HEK293 (cell line): Measurements from ENCODE around the gene GNA12.
A peak's percentile ranks its signal among the peaks of the same experiment; 100 is the strongest.

ENCODE experiments used
- CTCF ChIA-PET: fragments of 350-600 bp; formaldehyde crosslinking; extraction: SDS; loops from one replicate; lab custom pipeline; 2021; ENCODE audit warnings: antibody characterized with exemption; lab: Yijun Ruan, JAX
- POLR2A ChIA-PET: fragments of 300-600 bp; formaldehyde crosslinking; extraction: SDS; loops from one replicate; lab custom pipeline; 2020; ENCODE audit warnings: antibody characterized with exemption, inconsistent platforms; lab: Yijun Ruan, JAX
- H3K27ac ChIP-seq: fragments of 200-500 bp; sonication (Bioruptor generic); 2 replicates; pipeline ENCODE4 v1.5.1; 2014; ENCODE audit warnings: low read depth, low read length, control low read depth, inconsistent platforms; ENCODE audit errors: extremely low read depth
- H3K36me3 ChIP-seq, 2 experiments: fragments of 200-500 bp in 1 of 2; sonication (Bioruptor generic) in 1 of 2; 1 replicate in 1 of 2; 2 replicates in 1 of 2; pipeline ENCODE4 v1.5.1; 2014 to 2017; ENCODE audit warnings: inconsistent platforms in 2 of 2, low read length in 2 of 2; ENCODE audit not compliant: control insufficient read depth in 2 of 2, insufficient read depth in 1 of 2
- H3K4me1 ChIP-seq: fragments of 200-500 bp; sonication (Bioruptor generic); 2 replicates; pipeline ENCODE4 v1.5.1; 2014; ENCODE audit warnings: mild to moderate bottlenecking, low read length, inconsistent platforms; ENCODE audit not compliant: control insufficient read depth, insufficient read depth
- H3K4me3 ChIP-seq: 2 replicates; pipeline ENCODE4 v1.5.1; 2011; ENCODE audit warnings: low read depth, mild to moderate bottlenecking, control low read depth, low read length, moderate library complexity
- H3K9me3 ChIP-seq: fragments of 200-500 bp; sonication (Bioruptor generic); 2 replicates; pipeline ENCODE4 v1.5.1; 2014; ENCODE audit warnings: low read depth, low read length, inconsistent platforms; ENCODE audit not compliant: control insufficient read depth, insufficient read depth
- GFI1B ChIP-seq: fragments of 450-650 bp; formaldehyde crosslinking; IDR thresholded peaks from 2 replicates; pipeline ENCODE4 v1.5.1; 2016; ENCODE audit warnings: missing biosample characterization, missing genetic modification characterization
- HOXD13 ChIP-seq: sonication (generic); formaldehyde crosslinking; IDR thresholded peaks from 2 replicates; pipeline ENCODE4 v1.8.0; 2022; ENCODE audit warnings: missing genetic modification reagents, borderline replicate concordance
- PRDM10 ChIP-seq: fragments of 450-650 bp; formaldehyde crosslinking; IDR thresholded peaks from 2 replicates; pipeline ENCODE4 v1.5.1; 2016; ENCODE audit warnings: missing biosample characterization, missing genetic modification characterization
- WT1 ChIP-seq: fragments of 450-650 bp; formaldehyde crosslinking; IDR thresholded peaks from 2 replicates; pipeline ENCODE4 v1.5.1; 2016; ENCODE audit warnings: missing biosample characterization, missing genetic modification characterization
- ZBTB10 ChIP-seq: fragments of 450-650 bp; formaldehyde crosslinking; IDR thresholded peaks from 2 replicates; pipeline ENCODE4 v1.5.1; 2016; ENCODE audit warnings: missing biosample characterization, missing genetic modification characterization
- ZIC2 ChIP-seq: fragments of 450-650 bp; formaldehyde crosslinking; IDR thresholded peaks from 2 replicates; pipeline ENCODE4 v1.5.1; 2016; ENCODE audit warnings: missing biosample characterization, missing genetic modification characterization
- ZNF114 ChIP-seq: fragments of 450-650 bp; formaldehyde crosslinking; IDR thresholded peaks from 2 replicates; pipeline ENCODE4 v1.5.0; 2017; ENCODE audit warnings: missing biosample characterization, missing genetic modification characterization
- ZNF132 ChIP-seq: fragments of 450-650 bp; formaldehyde crosslinking; IDR thresholded peaks from 2 replicates; pipeline ENCODE4 v1.5.1; 2017; ENCODE audit warnings: missing biosample characterization, missing genetic modification characterization, borderline replicate concordance
- ZNF394 ChIP-seq: fragments of 450-650 bp; formaldehyde crosslinking; IDR thresholded peaks from 2 replicates; pipeline ENCODE4 v1.5.1; 2016; ENCODE audit warnings: missing biosample characterization, missing genetic modification characterization, mild to moderate bottlenecking, moderate library complexity, borderline replicate concordance
- ZNF513 ChIP-seq: fragments of 450-650 bp; IDR thresholded peaks from 2 replicates; pipeline ENCODE4 v1.5.1; 2018; ENCODE audit warnings: missing biosample characterization, missing genetic modification characterization
- ZNF529 ChIP-seq: fragments of 450-650 bp; formaldehyde crosslinking; IDR thresholded peaks from 2 replicates; pipeline ENCODE4 v1.5.1; 2017; ENCODE audit warnings: missing genetic modification characterization, missing biosample characterization; ENCODE audit not compliant: insufficient replicate concordance
- ZNF629 ChIP-seq: fragments of 450-650 bp; formaldehyde crosslinking; IDR thresholded peaks from 2 replicates; pipeline ENCODE4 v1.5.1; 2017; ENCODE audit warnings: missing biosample characterization, missing genetic modification characterization
- TF ChIP-seq, protein P1 (sequence below): fragments of 450-650 bp; formaldehyde crosslinking; IDR thresholded peaks from 2 replicates; pipeline ENCODE4 v1.5.1; 2016; ENCODE audit warnings: missing biosample characterization, missing genetic modification characterization
- TF ChIP-seq, protein P2 (sequence below): fragments of 450-650 bp; formaldehyde crosslinking; conservative IDR thresholded peaks from 2 replicates; pipeline ENCODE4 v1.5.1; 2016; ENCODE audit warnings: low read depth, missing biosample characterization, missing genetic modification characterization

The GNA12 gene

GRCh38 chr7:2884161-2884560 is 40.1 kb upstream of the GNA12 start:
- H3K27ac ChIP-seq = no peak overlapping the region
- no peak overlapping the region for H3K4me3 ChIP-seq
- POLR2A ChIA-PET = no interaction called here
- H3K4me1 ChIP-seq = no peaks in the 10 kb centered on the region
- TF ChIP-seq ZNF529 (tag by site-specific recombination) (no peak), ZIC2 (0 out of 2 replicates have a peak, but pooled peaks have one; percentile 13)
- CTCF ChIA-PET = interaction anchor here (0.7 kb wide), 2 partner anchors 20 to 257 kb away, joined by 3 to 5 read pairs; no protein-coding TSS in a partner anchor
- no peaks in the 10 kb centered on the region for H3K9me3 ChIP-seq
- no peaks in the 10 kb centered on the region for H3K36me3 ChIP-seq

DNA sequence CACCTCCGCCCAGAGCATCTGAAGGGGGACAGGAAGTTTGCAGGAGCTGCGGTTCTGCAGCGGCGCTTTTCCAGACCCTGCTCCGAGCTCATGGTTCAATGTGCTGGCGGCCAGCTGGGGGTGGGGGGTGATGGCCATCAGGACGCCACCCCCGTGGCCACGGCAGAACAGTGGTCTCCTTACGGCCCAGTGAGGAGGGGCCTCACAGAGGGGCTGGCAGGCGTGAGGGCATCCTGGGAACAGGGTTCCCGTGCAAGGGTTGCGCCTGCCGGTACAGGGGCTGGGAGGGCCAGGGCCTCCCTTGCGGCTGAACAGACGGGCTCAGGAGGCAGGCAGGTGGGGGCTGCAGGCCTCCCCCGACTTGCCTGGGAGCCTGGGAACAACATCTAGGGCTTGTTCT is 39.0 kb upstream of the GNA12 start:
- H3K4me3 ChIP-seq = no peak overlapping the region
- ChIA-PET CTCF (interaction anchor here (1.0 kb wide), 1 partner anchor 43 kb away, joined by 4 read pairs; no protein-coding TSS in a partner anchor), POLR2A (no interaction called here)
- no peaks in the 10 kb centered on the region for H3K9me3 ChIP-seq
- H3K27ac ChIP-seq = no peak overlapping the region
- no peak for TF ChIP-seq ZNF629 (tag by site-specific recombination)
- no peak for TF ChIP-seq WT1 (tag by site-specific recombination)
- TF ChIP-seq ZBTB10 (tag by site-specific recombination) = no peak
- no peak for TF ChIP-seq GFI1B (tag by site-specific recombination)
- no peak for TF ChIP-seq ZNF114 (tag by site-specific recombination)
- H3K36me3 ChIP-seq = no peaks in the 10 kb centered on the region
- H3K4me1 ChIP-seq = no peaks in the 10 kb centered on the region

DNA sequence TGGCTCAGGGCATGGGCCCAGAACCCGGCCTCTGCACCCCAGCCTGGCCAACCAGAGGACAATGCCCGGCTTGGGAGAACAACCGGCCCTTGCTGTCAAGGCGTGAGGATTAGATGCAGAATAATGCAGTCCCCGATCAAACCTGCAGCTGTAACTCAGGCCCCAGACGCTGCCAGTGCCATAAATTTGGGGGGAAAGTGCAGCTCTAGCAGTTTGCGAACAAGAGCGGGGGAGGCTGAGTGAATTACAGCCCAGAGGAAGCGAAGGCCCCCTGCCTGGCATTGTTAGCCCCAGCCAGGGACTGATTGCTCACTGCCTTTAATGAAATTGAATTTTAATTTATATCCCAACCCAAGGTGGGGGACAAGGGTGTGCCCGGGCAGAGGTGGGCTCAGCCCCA is 38.0 kb upstream of the GNA12 start:
- ChIA-PET POLR2A (no interaction called here), CTCF (interaction anchor here (0.5 to 1.0 kb wide), 2 partner anchors 44 to 966 kb away, joined by 3 to 4 read pairs; no protein-coding TSS in a partner anchor)
- TF ChIP-seq, protein P1, sequence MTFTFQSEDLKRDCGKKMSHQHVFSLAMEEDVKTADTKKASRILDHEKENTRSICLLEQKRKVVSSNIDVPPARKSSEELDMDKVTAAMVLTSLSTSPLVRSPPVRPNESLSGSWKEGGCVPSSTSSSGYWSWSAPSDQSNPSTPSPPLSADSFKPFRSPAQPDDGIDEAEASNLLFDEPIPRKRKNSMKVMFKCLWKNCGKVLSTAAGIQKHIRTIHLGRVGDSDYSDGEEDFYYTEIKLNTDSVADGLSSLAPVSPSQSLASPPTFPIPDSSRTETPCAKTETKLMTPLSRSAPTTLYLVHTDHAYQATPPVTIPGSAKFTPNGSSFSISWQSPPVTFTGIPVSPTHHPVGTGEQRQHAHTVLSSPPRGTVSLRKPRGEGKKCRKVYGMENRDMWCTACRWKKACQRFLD (tag by site-specific recombination) = no peak
- TF ChIP-seq ZNF132 (tag by site-specific recombination) (no peak), ZNF529 (tag by site-specific recombination) (no peak), PRDM10 (tag by site-specific recombination) (no peak), ZNF394 (tag by site-specific recombination) (no peak), HOXD13 (no peak), ZNF513 (tag by site-specific recombination) (no peak)
- TF ChIP-seq, protein P2, sequence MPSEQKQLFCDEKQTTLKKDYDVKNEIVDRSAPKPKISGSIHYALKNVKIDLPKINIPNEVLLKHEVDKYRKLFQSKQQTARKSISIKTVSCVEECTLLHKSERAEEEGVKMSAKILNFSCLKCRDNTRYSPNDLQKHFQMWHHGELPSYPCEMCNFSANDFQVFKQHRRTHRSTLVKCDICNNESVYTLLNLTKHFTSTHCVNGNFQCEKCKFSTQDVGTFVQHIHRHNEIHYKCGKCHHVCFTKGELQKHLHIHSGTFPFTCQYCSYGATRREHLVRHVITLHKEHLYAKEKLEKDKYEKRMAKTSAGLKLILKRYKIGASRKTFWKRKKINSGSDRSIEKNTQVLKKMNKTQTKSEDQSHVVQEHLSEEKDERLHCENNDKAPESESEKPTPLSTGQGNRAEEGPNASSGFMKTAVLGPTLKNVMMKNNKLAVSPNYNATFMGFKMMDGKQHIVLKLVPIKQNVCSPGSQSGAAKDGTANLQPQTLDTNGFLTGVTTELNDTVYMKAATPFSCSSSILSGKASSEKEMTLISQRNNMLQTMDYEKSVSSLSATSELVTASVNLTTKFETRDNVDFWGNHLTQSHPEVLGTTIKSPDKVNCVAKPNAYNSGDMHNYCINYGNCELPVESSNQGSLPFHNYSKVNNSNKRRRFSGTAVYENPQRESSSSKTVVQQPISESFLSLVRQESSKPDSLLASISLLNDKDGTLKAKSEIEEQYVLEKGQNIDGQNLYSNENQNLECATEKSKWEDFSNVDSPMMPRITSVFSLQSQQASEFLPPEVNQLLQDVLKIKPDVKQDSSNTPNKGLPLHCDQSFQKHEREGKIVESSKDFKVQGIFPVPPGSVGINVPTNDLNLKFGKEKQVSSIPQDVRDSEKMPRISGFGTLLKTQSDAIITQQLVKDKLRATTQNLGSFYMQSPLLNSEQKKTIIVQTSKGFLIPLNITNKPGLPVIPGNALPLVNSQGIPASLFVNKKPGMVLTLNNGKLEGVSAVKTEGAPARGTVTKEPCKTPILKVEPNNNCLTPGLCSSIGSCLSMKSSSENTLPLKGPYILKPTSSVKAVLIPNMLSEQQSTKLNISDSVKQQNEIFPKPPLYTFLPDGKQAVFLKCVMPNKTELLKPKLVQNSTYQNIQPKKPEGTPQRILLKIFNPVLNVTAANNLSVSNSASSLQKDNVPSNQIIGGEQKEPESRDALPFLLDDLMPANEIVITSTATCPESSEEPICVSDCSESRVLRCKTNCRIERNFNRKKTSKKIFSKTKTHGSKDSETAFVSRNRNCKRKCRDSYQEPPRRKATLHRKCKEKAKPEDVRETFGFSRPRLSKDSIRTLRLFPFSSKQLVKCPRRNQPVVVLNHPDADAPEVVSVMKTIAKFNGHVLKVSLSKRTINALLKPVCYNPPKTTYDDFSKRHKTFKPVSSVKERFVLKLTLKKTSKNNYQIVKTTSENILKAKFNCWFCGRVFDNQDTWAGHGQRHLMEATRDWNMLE (tag by site-specific recombination) = no peak

More for the DNA sequence above, 38.0 kb upstream of the GNA12 start:
- no peaks in the 10 kb centered on the region for H3K9me3 ChIP-seq
- H3K4me3 ChIP-seq = no peak overlapping the region
- H3K4me1 ChIP-seq = no peaks in the 10 kb centered on the region
- H3K27ac ChIP-seq = no peak overlapping the region
- H3K36me3 ChIP-seq = no peaks in the 10 kb centered on the region
